ENCODE data around the gene HEPH.

DNA sequence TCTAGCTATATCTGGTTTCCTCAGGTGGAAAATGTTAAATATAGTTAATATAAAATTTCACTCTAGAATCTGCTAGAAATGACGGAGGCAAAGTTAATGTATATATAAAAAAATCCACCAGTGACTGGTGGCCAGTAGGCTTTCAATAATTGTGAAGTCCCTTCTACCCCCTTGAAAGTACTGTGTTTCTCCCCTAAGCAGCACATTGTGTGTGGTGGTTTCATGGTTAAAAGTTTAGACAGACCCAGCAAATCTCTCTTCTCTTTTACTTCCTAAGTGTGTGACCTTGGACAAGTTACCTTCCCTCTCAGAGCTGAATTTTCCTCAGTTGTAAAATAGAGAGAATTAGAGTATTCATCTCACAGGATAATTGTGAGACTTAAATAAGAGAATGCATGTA lies 600 bp upstream of the HEPH start:
- TF ChIP-seq POLR2AphosphoS5 (IDR thresholded peaks at IDR 0.05; ENCODE audit: low read depth) (no peak), CREB1 (CRISPR knock-in tag; IDR thresholded peaks at IDR 0.05; ENCODE audit: low read depth) (no peak), JUNB (IDR thresholded peaks at IDR 0.05; ENCODE audit: unreplicated experiment) (no peak), EZH2 (IDR thresholded peaks at IDR 0.05; ENCODE audit: low read depth, unreplicated experiment) (no peak)
- TF ChIP-seq, protein P1, sequence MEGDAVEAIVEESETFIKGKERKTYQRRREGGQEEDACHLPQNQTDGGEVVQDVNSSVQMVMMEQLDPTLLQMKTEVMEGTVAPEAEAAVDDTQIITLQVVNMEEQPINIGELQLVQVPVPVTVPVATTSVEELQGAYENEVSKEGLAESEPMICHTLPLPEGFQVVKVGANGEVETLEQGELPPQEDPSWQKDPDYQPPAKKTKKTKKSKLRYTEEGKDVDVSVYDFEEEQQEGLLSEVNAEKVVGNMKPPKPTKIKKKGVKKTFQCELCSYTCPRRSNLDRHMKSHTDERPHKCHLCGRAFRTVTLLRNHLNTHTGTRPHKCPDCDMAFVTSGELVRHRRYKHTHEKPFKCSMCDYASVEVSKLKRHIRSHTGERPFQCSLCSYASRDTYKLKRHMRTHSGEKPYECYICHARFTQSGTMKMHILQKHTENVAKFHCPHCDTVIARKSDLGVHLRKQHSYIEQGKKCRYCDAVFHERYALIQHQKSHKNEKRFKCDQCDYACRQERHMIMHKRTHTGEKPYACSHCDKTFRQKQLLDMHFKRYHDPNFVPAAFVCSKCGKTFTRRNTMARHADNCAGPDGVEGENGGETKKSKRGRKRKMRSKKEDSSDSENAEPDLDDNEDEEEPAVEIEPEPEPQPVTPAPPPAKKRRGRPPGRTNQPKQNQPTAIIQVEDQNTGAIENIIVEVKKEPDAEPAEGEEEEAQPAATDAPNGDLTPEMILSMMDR (conservative IDR thresholded peaks at IDR 0.05; ENCODE audit: low read depth in 2 of 2), result no peak
- TF ChIP-seq, protein P2, sequence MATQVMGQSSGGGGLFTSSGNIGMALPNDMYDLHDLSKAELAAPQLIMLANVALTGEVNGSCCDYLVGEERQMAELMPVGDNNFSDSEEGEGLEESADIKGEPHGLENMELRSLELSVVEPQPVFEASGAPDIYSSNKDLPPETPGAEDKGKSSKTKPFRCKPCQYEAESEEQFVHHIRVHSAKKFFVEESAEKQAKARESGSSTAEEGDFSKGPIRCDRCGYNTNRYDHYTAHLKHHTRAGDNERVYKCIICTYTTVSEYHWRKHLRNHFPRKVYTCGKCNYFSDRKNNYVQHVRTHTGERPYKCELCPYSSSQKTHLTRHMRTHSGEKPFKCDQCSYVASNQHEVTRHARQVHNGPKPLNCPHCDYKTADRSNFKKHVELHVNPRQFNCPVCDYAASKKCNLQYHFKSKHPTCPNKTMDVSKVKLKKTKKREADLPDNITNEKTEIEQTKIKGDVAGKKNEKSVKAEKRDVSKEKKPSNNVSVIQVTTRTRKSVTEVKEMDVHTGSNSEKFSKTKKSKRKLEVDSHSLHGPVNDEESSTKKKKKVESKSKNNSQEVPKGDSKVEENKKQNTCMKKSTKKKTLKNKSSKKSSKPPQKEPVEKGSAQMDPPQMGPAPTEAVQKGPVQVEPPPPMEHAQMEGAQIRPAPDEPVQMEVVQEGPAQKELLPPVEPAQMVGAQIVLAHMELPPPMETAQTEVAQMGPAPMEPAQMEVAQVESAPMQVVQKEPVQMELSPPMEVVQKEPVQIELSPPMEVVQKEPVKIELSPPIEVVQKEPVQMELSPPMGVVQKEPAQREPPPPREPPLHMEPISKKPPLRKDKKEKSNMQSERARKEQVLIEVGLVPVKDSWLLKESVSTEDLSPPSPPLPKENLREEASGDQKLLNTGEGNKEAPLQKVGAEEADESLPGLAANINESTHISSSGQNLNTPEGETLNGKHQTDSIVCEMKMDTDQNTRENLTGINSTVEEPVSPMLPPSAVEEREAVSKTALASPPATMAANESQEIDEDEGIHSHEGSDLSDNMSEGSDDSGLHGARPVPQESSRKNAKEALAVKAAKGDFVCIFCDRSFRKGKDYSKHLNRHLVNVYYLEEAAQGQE (IDR thresholded peaks at IDR 0.05; ENCODE audit: unreplicated experiment), result no peak
